B cell (primary cell): ENCODE measurements around the gene LRRC8E. TPM values are rescaled to one million over a fixed set of nuclear protein-coding genes. Genes with fewer than 3 reads are reported as not detected.
A peak's percentile ranks its signal among the peaks of the same experiment; 100 is the strongest.

ENCODE experiments used
- ATAC-seq: fragments of 200-7000 bp; cut with Tn5 transposase; one replicate; pipeline ENCODE4 v1.10.0; 2021; ENCODE audit warnings: low read depth, mild to moderate bottlenecking, moderate number of reproducible peaks, moderate library complexity
- CTCF ChIA-PET: fragments of 350-600 bp; sonication (Branson Sonifier 250); formaldehyde crosslinking; loops from one replicate; lab custom pipeline; 2021; ENCODE audit warnings: antibody characterized with exemption, inconsistent platforms; lab: Charles Lee
- POLR2A ChIA-PET: fragments of 350-600 bp; sonication (Branson Sonifier 250); formaldehyde crosslinking; loops from one replicate; lab custom pipeline; 2021; ENCODE audit warnings: antibody characterized with exemption; lab: Charles Lee
- DNase-seq: peaks from one replicate; pipeline ENCODE4 v3.0.0; 2013
- H2AFZ ChIP-seq: 2 replicates; pipeline ENCODE4 v1.6.1; 2012; ENCODE audit warnings: mild to moderate bottlenecking, low read depth, low read length; ENCODE audit not compliant: insufficient read depth, poor library complexity, severe bottlenecking
- H3K27ac ChIP-seq, 2 donors: 1 replicate in 1 of 2; 2 replicates in 1 of 2; pipeline ENCODE4 v1.5.1; 2012 to 2013; ENCODE audit warnings: low read length in 2 of 2, mild to moderate bottlenecking in 2 of 2, moderate library complexity in 1 of 2
- H3K27me3 ChIP-seq, 4 experiments: fragments of 200-600 bp in 1 of 4; sonication (generic) in 1 of 4; replicated peaks in 1 of 4; 1 replicate in 2 of 4; 2 replicates in 2 of 4; pipeline versions ENCODE4 v1.6.1 to v1.7.0; 2013 to 2016; ENCODE audit warnings: low read length in 3 of 4, mild to moderate bottlenecking in 2 of 4, mixed read lengths in 1 of 4, moderate library complexity in 1 of 4; ENCODE audit not compliant: insufficient read depth in 4 of 4, control insufficient read depth in 3 of 4; ENCODE audit errors: control extremely low read depth in 1 of 4
- H3K36me3 ChIP-seq, 2 experiments: replicated peaks in 1 of 2; 1 replicate in 1 of 2; 2 replicates in 1 of 2; pipeline versions ENCODE4 v1.6.1 to v1.7.1; 2013; ENCODE audit warnings: low read length in 1 of 2; ENCODE audit not compliant: insufficient read depth in 2 of 2, control insufficient read depth in 1 of 2; ENCODE audit errors: control extremely low read depth in 1 of 2, extremely low read depth in 1 of 2
- H3K4me1 ChIP-seq, 2 donors: fragments of 200-600 bp in 1 of 2; sonication (generic) in 1 of 2; 1 replicate in 1 of 2; 2 replicates in 1 of 2; pipeline versions ENCODE4 v1.5.1 to v1.6.1; 2013 to 2017; ENCODE audit warnings: low read length in 2 of 2; ENCODE audit not compliant: control insufficient read depth in 2 of 2, insufficient read depth in 2 of 2
- H3K4me2 ChIP-seq: replicated peaks from 2 replicates; pipeline ENCODE3; 2012; ENCODE audit warnings: mild to moderate bottlenecking, low read depth, low read length; ENCODE audit not compliant: poor library complexity, severe bottlenecking
- H3K4me3 ChIP-seq, 5 experiments: fragments of 200-600 bp in 1 of 5; sonication (generic) in 1 of 5; 1 replicate in 3 of 5; 2 replicates in 2 of 5; pipeline versions ENCODE4 v1.5.1 to v1.7.0; 2011 to 2016; ENCODE audit warnings: low read length in 4 of 5, mild to moderate bottlenecking in 4 of 5, low read depth in 2 of 5, control low read depth in 1 of 5, moderate library complexity in 1 of 5; ENCODE audit not compliant: insufficient read depth in 1 of 5; ENCODE audit errors: control extremely low read depth in 1 of 5, extremely low read depth in 1 of 5
- H3K79me2 ChIP-seq: fragments of 200-600 bp; sonication (generic); one replicate; pipeline ENCODE4 v1.6.0; 2016; ENCODE audit warnings: low read length; ENCODE audit not compliant: control insufficient read depth, insufficient read depth
- H3K9ac ChIP-seq: fragments of 200-600 bp; sonication (generic); 2 replicates; pipeline ENCODE4 v1.6.1; 2017; ENCODE audit warnings: mild to moderate bottlenecking, low read length, moderate library complexity
- H3K9me3 ChIP-seq, 3 donors: one replicate each; pipeline versions ENCODE4 v1.6.1 to v1.7.1; 2013; ENCODE audit warnings: low read length in 2 of 3; ENCODE audit not compliant: control insufficient read depth in 2 of 3, insufficient read depth in 1 of 3; ENCODE audit errors: control extremely low read depth in 1 of 3
- H4K20me1 ChIP-seq: 2 replicates; pipeline ENCODE4 v1.6.0; 2012; ENCODE audit warnings: mild to moderate bottlenecking, low read length; ENCODE audit not compliant: insufficient read depth, control insufficient read depth, poor library complexity, severe bottlenecking
- H3K27ac Mint-ChIP-seq: one replicate; pipeline ENCODE4 v1.8.0; 2021; ENCODE audit warnings: mixed read lengths
- H3K27me3 Mint-ChIP-seq: one replicate; pipeline ENCODE4 v1.8.0; 2021; ENCODE audit warnings: mixed read lengths
- H3K4me1 Mint-ChIP-seq: one replicate; pipeline ENCODE4 v1.8.0; 2021; ENCODE audit warnings: mixed read lengths
- H3K4me3 Mint-ChIP-seq: one replicate; pipeline ENCODE4 v1.8.0; 2021; ENCODE audit warnings: mixed read lengths
- H3K9me3 Mint-ChIP-seq: one replicate; pipeline ENCODE4 v1.8.0; 2022; ENCODE audit warnings: mixed read lengths; ENCODE audit not compliant: insufficient read depth
- CTCF ChIP-seq: fragments of 200-600 bp; IDR thresholded peaks from one replicate; pipeline ENCODE4 v1.8.0; 2022; ENCODE audit warnings: antibody characterized with exemption, mild to moderate bottlenecking
- EZH2 ChIP-seq: IDR thresholded peaks from 2 replicates; pipeline ENCODE4 v1.6.1; 2012; ENCODE audit warnings: borderline replicate concordance, low read depth, mild to moderate bottlenecking, moderate library complexity, low read length; ENCODE audit not compliant: insufficient read depth, poor library complexity, severe bottlenecking
- WGBS: methylation state at CpG from one replicate; pipeline ENCODE4 v1.1.5; 2013; ENCODE audit warnings: missing lambda C conversion rate; ENCODE audit not compliant: insufficient coverage; 5-methylcytosine and 5-hydroxymethylcytosine counted together
- intact Hi-C: fragments of 100-400 bp; cut with micrococcal nuclease; formaldehyde crosslinking; loops from one replicate; pipeline ENCODE4 v1.10.0; 2022
- polyA plus RNA-seq: library from polyadenylated mRNA; depleted of rRNA; stranded (reverse); fragments of >200 nt; gene quantifications from 2 replicates; pipeline ENCODE4 v1.2.3, GENCODE V29; 2012
- total RNA-seq, 2 donors: library from RNA; stranded (reverse); fragments of 120-200 nt in 1 of 2; gene quantifications; 1 replicate in 1 of 2; 2 replicates in 1 of 2; pipeline versions ENCODE4 v1.2.3 to v1.2.4, GENCODE V29; 2013 to 2022

LRRC8E gene
- total and polyA plus RNA-seq, 2 donors (not counting 1 experiment from before 2014, with no cell fraction given), result not detected

- CTCF ChIA-PET, result interaction anchor here (0.7 to 3.9 kb wide), 33 partner anchors 9 to 637 kb away, joined by 3 to 28 read pairs (median 5); partner anchors contain the start of genes ELAVL1, MAP2K7, PET100 and SNAPC2
- Histone ChIP-seq H3K9me3 (no peaks in the 10 kb centered on the region), H3K79me2 (peaks cover 39% of the 10 kb centered on the region), H3K27ac (peak overlapping the region; percentile 94 to 99), H2AFZ (peak overlapping the region; percentile 94), H3K9ac (peak overlapping the region; percentile 71), H3K4me2 (peak overlapping the region; percentile 84), H3K4me3 (peak overlapping the region; percentile 66 to 89 (median 86)), H3K36me3 (peaks cover 0 to 12% of the 10 kb centered on the region in 2 experiments), H4K20me1 (no peaks in the 10 kb centered on the region), H3K4me1 (peaks cover 12 to 21% of the 10 kb centered on the region in 2 donors), H3K27me3 (no peaks in the 10 kb centered on the region)
- Mint-ChIP-seq H3K27me3 (no peaks in the 10 kb centered on the region), H3K9me3 (no peaks in the 10 kb centered on the region), H3K4me1 (peaks cover 27% of the 10 kb centered on the region), H3K4me3 (peak overlapping the region; percentile 96), H3K27ac (peak overlapping the region; percentile 97)
- 19% methylated on average over 12 of the region's 18 CpGs for WGBS
- TF ChIP-seq CTCF (peak; percentile 88), EZH2 (no peak)
- DNase-seq, result peak; percentile 93
- intact Hi-C loops, result loop anchor here (1.0 to 5.0 kb wide), 4 partner anchors 58 to 377 kb away; partner anchors contain the start of genes NDUFA7 and RPS28
- POLR2A ChIA-PET, result interaction anchor here (1.0 to 3.2 kb wide), 7 partner anchors 15 to 446 kb away, joined by 3 to 29 read pairs (median 5); partner anchors contain the start of genes PET100, RAB11B, SNAPC2 and XAB2
- peak; percentile 25 for ATAC-seq
These were observed 56.0 kb downstream of the LRRC8E start for GRCh38 chr19:7944177-7944761.

- Histone ChIP-seq H3K4me3 (no peak overlapping the region), H3K9ac (no peak overlapping the region), H3K27ac (no peak overlapping the region), H2AFZ (no peak overlapping the region), H3K36me3 (no peaks in the 10 kb centered on the region), H3K27me3 (no peaks in the 10 kb centered on the region), H3K9me3 (no peaks in the 10 kb centered on the region), H3K79me2 (peaks cover 4% of the 10 kb centered on the region), H4K20me1 (no peaks in the 10 kb centered on the region), H3K4me2 (no peak overlapping the region), H3K4me1 (peaks cover 4 to 13% of the 10 kb centered on the region in 2 donors)
- intact Hi-C loops, result no loop called here
- ATAC-seq, result no peak
- Mint-ChIP-seq H3K9me3 (no peaks in the 10 kb centered on the region), H3K27me3 (no peaks in the 10 kb centered on the region), H3K4me3 (no peak overlapping the region), H3K27ac (no peak overlapping the region), H3K4me1 (peaks cover 17% of the 10 kb centered on the region)
- 100% methylated on average over 4 of the region's 4 CpGs for WGBS
- TF ChIP-seq EZH2 (no peak), CTCF (no peak)
- POLR2A ChIA-PET, result no interaction called here
- CTCF ChIA-PET, result no interaction called here
- no peak for DNase-seq
These were observed 59.6 kb downstream of the LRRC8E start for GRCh38 chr19:7947939-7948338.
